Colonic mucosa (tissue), 4 donors: ENCODE data around the gene ADCY7. TPM values are rescaled to one million over a fixed set of nuclear protein-coding genes. Genes with fewer than 3 reads are reported as not detected.

Source experiments
- DNase-seq: peaks from one replicate; pipeline ENCODE4 v3.0.0-alpha.2; 2020
- H3K27ac ChIP-seq: fragments of 200-600 bp; one replicate; pipeline ENCODE4 v1.8.0; 2021
- H3K27me3 ChIP-seq: fragments of 200-600 bp; one replicate; pipeline ENCODE4 v1.8.0; 2021
- H3K36me3 ChIP-seq: fragments of 200-600 bp; one replicate; pipeline ENCODE4 v1.8.0; 2021
- H3K4me1 ChIP-seq: fragments of 200-600 bp; one replicate; pipeline ENCODE4 v1.8.0; 2021; ENCODE audit warnings: mild to moderate bottlenecking
- H3K4me3 ChIP-seq: fragments of 200-600 bp; one replicate; pipeline ENCODE4 v1.8.0; 2021
- H3K9ac ChIP-seq, 2 donors: one replicate each; pipeline ENCODE4 v1.7.0; 2013; ENCODE audit warnings: control low read depth in 2 of 2, low read depth in 2 of 2, low read length in 2 of 2
- H3K9me3 ChIP-seq: fragments of 200-600 bp; one replicate; pipeline ENCODE4 v1.8.0; 2021
- intact Hi-C: fragments of 100-400 bp; cut with DNase I; formaldehyde crosslinking; loops from one replicate; pipeline ENCODE4 v1.14.1; 2022
- total RNA-seq, 2 donors: library from RNA; stranded (reverse); fragmentation: NEBNext Ultra II Directional in 1 of 2; extraction: Animal tissue kit (Norgen Biotek cat#: 25700) in 1 of 2; gene quantifications; one replicate each; pipeline ENCODE4 v1.2.1, GENCODE V29; 2021
- TF ChIP-seq, protein P1 (sequence below): fragments of 200-600 bp; IDR thresholded peaks from one replicate; pipeline ENCODE4 v1.8.0; 2022; ENCODE audit warnings: antibody characterized with exemption, mild to moderate bottlenecking
- donor health status: healthy.
- donor health status: DM: no; HTN: no; CAD: no.
- donor health status: DM: no; HTN: no; CAD: no.

ADCY7 gene
- total RNA-seq, 2 donors from 2014 or later, result 15.8 to 19.2 TPM

DNA sequence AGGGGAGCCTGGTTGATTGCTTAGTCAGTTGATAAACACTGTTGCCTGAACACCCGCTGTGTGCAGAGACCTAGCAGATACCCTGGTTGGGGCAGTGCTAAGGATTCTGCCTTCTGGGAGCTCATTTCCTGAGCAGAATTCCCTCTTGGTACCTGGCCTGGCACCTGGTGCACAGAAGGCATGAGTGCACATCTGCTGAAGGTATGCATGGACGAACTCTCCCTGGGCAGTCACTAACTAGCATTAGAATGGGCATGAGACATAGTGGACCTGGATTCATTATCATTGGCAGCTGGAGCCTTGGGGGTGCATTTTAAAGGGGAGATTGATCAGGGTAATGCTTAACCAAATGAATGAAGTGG lies 13.1 kb downstream of the ADCY7 start:
- no peaks in the 10 kb centered on the region for H3K9me3 ChIP-seq
- no peaks in the 10 kb centered on the region for H3K27me3 ChIP-seq
- intact Hi-C loops, result no loop called here
- H3K27ac ChIP-seq, result peak overlapping the region; percentile 32
- TF ChIP-seq, protein P1, sequence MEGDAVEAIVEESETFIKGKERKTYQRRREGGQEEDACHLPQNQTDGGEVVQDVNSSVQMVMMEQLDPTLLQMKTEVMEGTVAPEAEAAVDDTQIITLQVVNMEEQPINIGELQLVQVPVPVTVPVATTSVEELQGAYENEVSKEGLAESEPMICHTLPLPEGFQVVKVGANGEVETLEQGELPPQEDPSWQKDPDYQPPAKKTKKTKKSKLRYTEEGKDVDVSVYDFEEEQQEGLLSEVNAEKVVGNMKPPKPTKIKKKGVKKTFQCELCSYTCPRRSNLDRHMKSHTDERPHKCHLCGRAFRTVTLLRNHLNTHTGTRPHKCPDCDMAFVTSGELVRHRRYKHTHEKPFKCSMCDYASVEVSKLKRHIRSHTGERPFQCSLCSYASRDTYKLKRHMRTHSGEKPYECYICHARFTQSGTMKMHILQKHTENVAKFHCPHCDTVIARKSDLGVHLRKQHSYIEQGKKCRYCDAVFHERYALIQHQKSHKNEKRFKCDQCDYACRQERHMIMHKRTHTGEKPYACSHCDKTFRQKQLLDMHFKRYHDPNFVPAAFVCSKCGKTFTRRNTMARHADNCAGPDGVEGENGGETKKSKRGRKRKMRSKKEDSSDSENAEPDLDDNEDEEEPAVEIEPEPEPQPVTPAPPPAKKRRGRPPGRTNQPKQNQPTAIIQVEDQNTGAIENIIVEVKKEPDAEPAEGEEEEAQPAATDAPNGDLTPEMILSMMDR, result no peak
- no peak overlapping the region for H3K9ac ChIP-seq
- H3K4me3 ChIP-seq, result no peak overlapping the region
- H3K36me3 ChIP-seq, result no peaks in the 10 kb centered on the region
- DNase-seq, result no peak
- H3K4me1 ChIP-seq, result peaks cover 15% of the 10 kb centered on the region

DNA sequence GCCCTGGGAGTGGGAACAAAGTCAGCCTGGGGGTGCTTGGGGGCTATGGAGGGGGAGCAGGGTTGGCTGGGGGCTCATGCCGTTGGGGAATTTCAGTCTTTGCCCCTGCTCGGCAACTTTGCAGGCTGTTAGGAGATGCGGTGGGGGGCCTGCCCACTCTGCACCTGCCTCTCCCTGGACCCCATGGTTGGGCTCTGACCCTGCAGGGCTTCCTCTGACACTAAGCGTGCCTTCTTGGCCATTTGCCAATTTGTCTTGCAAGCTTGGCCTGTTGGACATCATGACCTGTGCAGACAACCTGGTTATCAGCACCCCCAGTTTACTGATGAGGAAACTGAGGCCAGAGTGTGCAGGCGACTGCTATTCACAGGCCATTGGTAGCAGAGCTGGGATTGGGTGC lies 14.6 kb downstream of the ADCY7 start:
- Histone ChIP-seq H3K4me3 (no peak overlapping the region), H3K27ac (no peak overlapping the region), H3K9me3 (no peaks in the 10 kb centered on the region), H3K4me1 (peaks cover 15% of the 10 kb centered on the region), H3K9ac (peak overlapping the region in 1 of 2 donors; percentile 14), H3K36me3 (no peaks in the 10 kb centered on the region), H3K27me3 (no peaks in the 10 kb centered on the region)
- intact Hi-C loops, result no loop called here
- no peak for DNase-seq
- TF ChIP-seq, protein P1, result no peak

DNA sequence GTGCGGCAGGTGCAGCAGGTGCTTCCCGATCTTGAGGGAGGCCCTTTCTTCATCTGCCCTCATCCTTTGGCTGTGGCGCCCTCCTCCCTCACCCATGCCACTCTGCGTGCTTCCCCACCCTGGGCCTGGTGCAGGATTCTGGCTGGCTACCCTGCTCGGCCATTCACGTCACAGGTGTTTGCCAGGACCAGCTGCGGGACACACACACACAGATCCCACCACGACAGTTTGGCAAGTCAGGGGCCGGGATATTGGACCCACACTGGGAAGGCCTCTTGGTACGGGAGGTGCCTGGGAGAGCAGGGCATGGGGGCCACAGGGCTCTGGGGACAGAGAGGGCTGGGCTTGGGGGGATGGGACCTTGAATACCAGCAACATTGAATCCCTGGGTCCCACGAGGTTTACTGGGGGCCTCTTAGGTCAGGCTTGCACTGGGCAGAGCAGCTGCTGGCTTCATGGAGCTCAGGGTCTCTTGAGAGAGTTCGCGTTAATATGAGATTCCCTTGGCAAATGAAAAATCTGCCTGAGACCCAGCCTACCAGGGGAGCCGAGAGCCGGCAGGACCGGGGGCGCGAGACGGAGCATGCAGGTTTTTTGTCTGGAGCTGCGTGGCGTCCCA lies 15.1 kb downstream of the ADCY7 start:
- Histone ChIP-seq H3K4me1 (peaks cover 15% of the 10 kb centered on the region), H3K36me3 (no peaks in the 10 kb centered on the region), H3K4me3 (no peak overlapping the region), H3K9me3 (no peaks in the 10 kb centered on the region), H3K27ac (peak overlapping the region; percentile 1), H3K9ac (peak overlapping the region in 1 of 2 donors; percentile 14), H3K27me3 (no peaks in the 10 kb centered on the region)
- DNase-seq, result no peak
- intact Hi-C loops, result no loop called here
- TF ChIP-seq, protein P1, result no peak

DNA sequence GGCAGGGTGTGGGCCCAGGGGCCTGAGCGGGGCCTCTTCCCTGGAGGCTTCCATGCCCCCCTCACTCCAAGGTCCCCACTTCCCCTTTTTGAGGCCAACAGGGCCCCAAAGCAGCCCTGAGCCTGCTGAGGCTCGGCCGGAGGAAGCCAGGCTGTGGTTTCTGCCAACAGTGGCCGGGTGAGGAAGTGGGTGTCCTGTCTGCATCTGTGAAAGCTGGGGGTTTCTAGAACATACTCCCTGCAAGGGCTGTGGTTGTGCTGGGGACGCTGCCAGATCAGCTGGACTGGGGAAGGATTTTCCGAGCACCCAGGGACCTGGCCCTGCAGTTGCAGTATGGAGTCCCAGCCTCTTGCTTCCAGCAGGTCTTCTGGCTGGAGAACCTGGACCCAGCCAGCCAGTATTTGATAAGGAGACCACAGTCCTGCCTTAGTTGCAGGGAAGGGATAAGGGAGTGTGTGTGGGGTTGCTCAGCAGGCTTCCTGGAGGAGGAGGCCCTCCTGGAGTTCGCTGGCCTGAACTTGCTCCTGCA lies 15.7 kb downstream of the ADCY7 start:
- Histone ChIP-seq H3K36me3 (no peaks in the 10 kb centered on the region), H3K9ac (no peak overlapping the region), H3K27me3 (no peaks in the 10 kb centered on the region), H3K9me3 (no peaks in the 10 kb centered on the region), H3K27ac (peak overlapping the region; percentile 38), H3K4me1 (peaks cover 15% of the 10 kb centered on the region), H3K4me3 (no peak overlapping the region)
- peak; percentile 69 for DNase-seq
- intact Hi-C loops, result no loop called here
- TF ChIP-seq, protein P1, result no peak

DNA sequence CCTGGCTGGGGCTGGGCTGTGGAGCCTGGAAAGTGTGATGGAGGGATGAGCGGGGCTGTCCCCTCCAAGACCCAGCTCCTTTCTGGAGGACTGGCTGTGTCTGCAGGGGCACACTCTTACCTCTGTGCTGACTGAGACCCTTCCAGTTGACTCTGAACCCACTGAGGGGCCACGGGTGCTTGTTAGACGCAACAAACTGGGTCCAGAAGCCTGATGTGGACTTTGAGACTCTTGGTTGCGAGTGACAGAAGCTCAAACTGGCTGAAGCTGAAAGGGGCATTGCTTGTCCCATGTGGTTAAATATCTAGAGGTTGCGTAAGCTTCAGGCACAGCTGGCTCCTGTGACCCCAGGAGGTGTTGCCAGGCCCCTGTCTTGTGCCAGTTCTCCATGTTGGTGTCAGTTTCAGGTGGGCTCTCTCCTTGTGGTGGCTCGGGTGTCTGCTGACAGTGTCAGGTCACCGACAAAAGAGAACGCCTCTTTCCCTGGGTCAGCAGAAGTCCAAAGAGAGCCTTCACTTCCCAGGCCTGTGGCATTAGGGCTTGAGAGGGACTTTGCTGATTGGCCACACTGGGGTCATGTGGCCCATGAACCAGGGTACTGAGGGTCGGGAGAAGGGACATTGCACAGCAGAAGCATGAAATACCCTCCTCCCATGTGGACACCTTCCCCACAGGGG lies 16.7 kb downstream of the ADCY7 start:
- Histone ChIP-seq H3K4me1 (peaks cover 15% of the 10 kb centered on the region), H3K9me3 (no peaks in the 10 kb centered on the region), H3K27me3 (no peaks in the 10 kb centered on the region), H3K36me3 (no peaks in the 10 kb centered on the region), H3K9ac (no peak overlapping the region), H3K27ac (no peak overlapping the region), H3K4me3 (no peak overlapping the region)
- TF ChIP-seq, protein P1, result no peak
- intact Hi-C loops, result no loop called here
- no peak for DNase-seq
